BE2C (cell line): ENCODE results near the gene ZNF611.

Source experiments
- DNase-seq: peaks from one replicate; pipeline ENCODE4 v3.0.0-alpha.2; 2020
- H3K27me3 ChIP-seq: fragments of 250-450 bp; sonication (Bioruptor Pico); 2 replicates; pipeline ENCODE4 v1.5.1; 2020; ENCODE audit warnings: mild to moderate bottlenecking
- H3K36me3 ChIP-seq: fragments of 250-450 bp; sonication (Bioruptor Pico); 2 replicates; pipeline ENCODE4 v1.5.1; 2020; ENCODE audit warnings: mild to moderate bottlenecking
- H3K4me1 ChIP-seq: fragments of 250-450 bp; sonication (Bioruptor Pico); 2 replicates; pipeline ENCODE4 v1.5.1; 2020
- H3K4me3 ChIP-seq: 2 replicates; pipeline ENCODE4 v1.5.1; 2011; ENCODE audit warnings: low read depth, low read length
- H3K9me3 ChIP-seq: fragments of 250-450 bp; sonication (Bioruptor Pico); 2 replicates; pipeline ENCODE4 v1.5.1; 2020
- TF ChIP-seq, protein P1 (sequence below): IDR thresholded peaks from 2 replicates; pipeline ENCODE4 v1.5.1; 2012; ENCODE audit warnings: mild to moderate bottlenecking, low read depth, low read length

Gene ZNF611

DNA sequence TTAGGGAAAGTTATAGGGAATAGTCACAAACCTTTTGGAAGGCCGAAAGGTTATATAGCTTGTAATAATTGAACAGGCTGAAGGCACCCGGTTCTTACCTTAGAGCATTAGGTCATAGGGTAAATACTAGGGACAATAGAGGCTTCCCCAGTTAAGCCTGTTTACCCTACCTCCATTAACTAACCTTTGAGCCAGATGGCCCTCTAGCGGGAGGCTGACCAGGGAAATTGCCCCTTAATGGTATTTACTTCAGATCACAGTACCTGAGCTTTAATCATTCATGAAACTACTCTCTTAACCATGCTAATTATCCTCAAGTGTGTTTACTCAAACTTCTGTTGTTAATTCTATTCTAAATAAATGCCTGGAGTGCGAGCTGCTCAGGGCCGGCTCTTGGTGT, 76.2 kb downstream of the ZNF611 start:
- no peaks in the 10 kb centered on the region for H3K9me3 ChIP-seq
- H3K36me3 ChIP-seq: no peaks in the 10 kb centered on the region; the same call in none of the 2 replicates

DNA sequence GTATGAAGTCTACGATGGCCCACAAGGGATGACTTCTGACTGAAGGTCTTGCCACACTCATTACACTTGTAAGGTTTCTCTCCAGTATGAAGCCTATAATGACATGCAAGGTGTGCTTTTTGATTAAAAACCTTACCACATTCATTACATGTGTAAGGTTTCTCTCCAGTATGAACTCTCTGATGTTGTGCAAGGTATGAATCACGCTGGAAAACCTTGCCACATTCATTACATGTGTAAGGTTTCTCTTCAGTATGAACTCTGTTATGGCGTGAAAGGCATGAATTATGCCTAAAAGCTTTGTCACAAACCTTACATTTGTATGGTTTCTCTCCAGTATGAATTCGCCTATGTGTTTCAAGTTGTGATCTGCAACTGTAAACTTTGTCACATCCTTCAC, 81.7 kb downstream of the ZNF611 start:
- peaks cover 8% of the 10 kb centered on the region for H3K36me3 ChIP-seq
- DNase-seq: no peak
- TF ChIP-seq, protein P1, sequence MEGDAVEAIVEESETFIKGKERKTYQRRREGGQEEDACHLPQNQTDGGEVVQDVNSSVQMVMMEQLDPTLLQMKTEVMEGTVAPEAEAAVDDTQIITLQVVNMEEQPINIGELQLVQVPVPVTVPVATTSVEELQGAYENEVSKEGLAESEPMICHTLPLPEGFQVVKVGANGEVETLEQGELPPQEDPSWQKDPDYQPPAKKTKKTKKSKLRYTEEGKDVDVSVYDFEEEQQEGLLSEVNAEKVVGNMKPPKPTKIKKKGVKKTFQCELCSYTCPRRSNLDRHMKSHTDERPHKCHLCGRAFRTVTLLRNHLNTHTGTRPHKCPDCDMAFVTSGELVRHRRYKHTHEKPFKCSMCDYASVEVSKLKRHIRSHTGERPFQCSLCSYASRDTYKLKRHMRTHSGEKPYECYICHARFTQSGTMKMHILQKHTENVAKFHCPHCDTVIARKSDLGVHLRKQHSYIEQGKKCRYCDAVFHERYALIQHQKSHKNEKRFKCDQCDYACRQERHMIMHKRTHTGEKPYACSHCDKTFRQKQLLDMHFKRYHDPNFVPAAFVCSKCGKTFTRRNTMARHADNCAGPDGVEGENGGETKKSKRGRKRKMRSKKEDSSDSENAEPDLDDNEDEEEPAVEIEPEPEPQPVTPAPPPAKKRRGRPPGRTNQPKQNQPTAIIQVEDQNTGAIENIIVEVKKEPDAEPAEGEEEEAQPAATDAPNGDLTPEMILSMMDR: no peak
- no peaks in the 10 kb centered on the region for H3K9me3 ChIP-seq
- no peaks in the 10 kb centered on the region for H3K4me1 ChIP-seq
- no peaks in the 10 kb centered on the region for H3K27me3 ChIP-seq
- H3K4me3 ChIP-seq: no peak overlapping the region

More for the DNA sequence above, 76.2 kb downstream of the ZNF611 start:
- TF ChIP-seq, protein P1: no peak
- Histone ChIP-seq H3K27me3 (no peaks in the 10 kb centered on the region), H3K4me1 (no peaks in the 10 kb centered on the region), H3K4me3 (no peak overlapping the region)
- DNase-seq: no peak
